Prostate gland (tissue), 2 donors: ENCODE data around the gene VAV3. TPM values are rescaled to one million over a fixed set of nuclear protein-coding genes. Genes with fewer than 3 reads are reported as not detected.

Experiments used
- DNase-seq: peaks from one replicate; pipeline ENCODE4 v3.0.0-alpha.2; 2019; ENCODE audit warnings: low spot score
- H3K27ac ChIP-seq, 2 donors: fragments of 200-600 bp; sonication (generic); 2 replicates each; pipeline ENCODE4 v1.5.1; 2017 to 2019
- H3K27me3 ChIP-seq: fragments of 200-600 bp; sonication (generic); replicated peaks from 2 replicates; pipeline ENCODE4 v1.5.1; 2019; ENCODE audit not compliant: insufficient read depth
- H3K36me3 ChIP-seq, 2 donors: fragments of 200-600 bp; sonication (generic); 1 replicate in 1 of 2; 2 replicates in 1 of 2; pipeline versions ENCODE4 v1.5.1 to v1.8.1; 2017 to 2019
- H3K4me1 ChIP-seq: fragments of 200-600 bp; sonication (generic); replicated peaks from 2 replicates; pipeline ENCODE4 v1.5.1; 2019
- H3K4me3 ChIP-seq, 2 donors: fragments of 200-600 bp; sonication (generic); 2 replicates each; pipeline ENCODE4 v1.5.1; 2017 to 2019
- H3K9me3 ChIP-seq: fragments of 200-600 bp; sonication (generic); 2 replicates; pipeline ENCODE4 v1.5.1; 2017
- CTCF ChIP-seq, 4 experiments: fragments of 200-600 bp in 2 of 4; fragments of 450-650 bp in 2 of 4; sonication (generic) in 2 of 4; IDR thresholded peaks; 1 replicate in 3 of 4; 2 replicates in 1 of 4; pipeline ENCODE4 v1.5.1; 2016 to 2019; ENCODE audit warnings: antibody characterized with exemption in 4 of 4, mild to moderate bottlenecking in 2 of 4, moderate library complexity in 2 of 4
- POLR2A ChIP-seq: fragments of 450-650 bp; IDR thresholded peaks from one replicate; pipeline ENCODE4 v1.6.1; 2016; ENCODE audit warnings: antibody characterized with exemption, mild to moderate bottlenecking
- POLR2AphosphoS5 ChIP-seq: sonication (generic); formaldehyde crosslinking; IDR thresholded peaks from one replicate; pipeline ENCODE4 v1.6.1; 2017; ENCODE audit warnings: antibody characterized with exemption
- WGBS: methylation state at CpG from one replicate; pipeline ENCODE4 v1.1.5; 2018; 5-methylcytosine and 5-hydroxymethylcytosine counted together
- intact Hi-C: fragments of 100-400 bp; cut with DNase I; formaldehyde crosslinking; loops from one replicate; pipeline ENCODE4 v1.14.2; 2022
- total RNA-seq, 2 donors: library from RNA; depleted of rRNA; stranded (reverse); fragments of >200 nt; gene quantifications; one replicate each; pipeline ENCODE4 v1.1.0, GENCODE V29; 2016

VAV3 gene
- total RNA-seq, 2 donors from 2014 or later = 14.5 TPM

DNA sequence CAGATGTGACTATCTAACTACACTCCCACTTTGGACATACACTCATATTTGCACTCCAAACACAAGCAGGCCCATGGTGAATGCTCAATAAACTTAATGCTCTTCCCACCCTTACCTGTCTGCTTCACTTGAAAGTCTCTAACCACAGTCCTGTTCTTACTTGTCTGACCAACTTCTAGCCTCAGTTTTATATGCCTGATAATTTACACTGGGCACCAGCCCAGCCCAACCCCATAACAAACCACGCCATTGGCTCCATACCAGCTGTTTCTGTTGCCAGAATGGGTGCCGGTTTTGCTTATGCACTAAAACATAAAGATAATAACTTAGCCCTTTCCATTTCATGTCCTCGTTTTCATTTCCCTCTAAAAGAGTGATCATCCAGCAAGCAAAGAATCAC, 428.7 kb downstream of the VAV3 start:
- H3K36me3 ChIP-seq = no peaks in the 10 kb centered on the region
- no peaks in the 10 kb centered on the region for H3K27me3 ChIP-seq
- H3K9me3 ChIP-seq = no peaks in the 10 kb centered on the region
- no peak overlapping the region for H3K4me3 ChIP-seq
- H3K4me1 ChIP-seq = peaks cover 3% of the 10 kb centered on the region
- intact Hi-C loops = loop anchor here (10.0 kb wide), 1 partner anchor 209 kb away; no protein-coding TSS in a partner anchor
- TF ChIP-seq CTCF (IDR thresholded peaks at IDR 0.05) = no peak
- peak; percentile 94 for TF ChIP-seq POLR2AphosphoS5
- DNase-seq = peak; percentile 90
- 22% methylated on average over 3 of the region's 3 CpGs for WGBS
- H3K27ac ChIP-seq = peak overlapping the region in 1 of 2 donors; percentile 35

- DNase-seq = no peak
- H3K27me3 ChIP-seq = no peaks in the 10 kb centered on the region
- H3K4me3 ChIP-seq = no peak overlapping the region
- H3K4me1 ChIP-seq = peaks cover 3% of the 10 kb centered on the region
- no peaks in the 10 kb centered on the region for H3K36me3 ChIP-seq
- no peaks in the 10 kb centered on the region for H3K9me3 ChIP-seq
- H3K27ac ChIP-seq = no peak overlapping the region
- WGBS = 60% methylated on average over 6 of the region's 6 CpGs
- intact Hi-C loops = loop anchor here (10.0 kb wide), 1 partner anchor 210 kb away; no protein-coding TSS in a partner anchor
- no peak for TF ChIP-seq POLR2AphosphoS5
- no peak for TF ChIP-seq POLR2A
- no peak for TF ChIP-seq CTCF (IDR thresholded peaks at IDR 0.05)
These were observed 429.9 kb downstream of the VAV3 start for GRCh38 chr1:107535091-107535490.

DNA sequence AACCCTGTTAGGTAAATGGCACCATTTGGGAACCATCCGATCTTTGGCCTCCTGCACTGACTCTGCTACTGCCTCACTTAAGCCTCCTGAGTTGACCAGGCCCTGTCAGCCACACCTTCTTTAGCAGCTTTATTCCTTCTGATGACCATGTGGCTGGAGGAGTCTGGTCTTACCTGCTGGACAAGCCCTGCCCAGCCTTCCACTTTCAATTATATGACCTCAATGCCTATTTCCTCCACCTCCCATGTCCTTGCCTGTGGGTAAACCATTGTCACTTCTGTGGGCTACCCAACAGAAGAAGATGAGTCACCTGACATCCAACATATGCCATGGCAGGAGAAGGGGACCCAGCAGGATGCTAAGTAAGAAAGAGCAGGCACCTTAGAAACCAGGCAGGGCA, 430.3 kb downstream of the VAV3 start:
- intact Hi-C loops = loop anchor here (10.0 kb wide), 1 partner anchor 210 kb away; no protein-coding TSS in a partner anchor
- TF ChIP-seq CTCF (IDR thresholded peaks at IDR 0.05) (no peak), POLR2AphosphoS5 (no peak), POLR2A (no peak)
- H3K36me3 ChIP-seq = no peaks in the 10 kb centered on the region
- no peaks in the 10 kb centered on the region for H3K9me3 ChIP-seq
- H3K4me1 ChIP-seq = peaks cover 3% of the 10 kb centered on the region
- no peak overlapping the region for H3K27ac ChIP-seq
- DNase-seq = no peak
- WGBS = 100% methylated on average over 1 of the region's 1 CpG
- no peak overlapping the region for H3K4me3 ChIP-seq
- H3K27me3 ChIP-seq = no peaks in the 10 kb centered on the region

DNA sequence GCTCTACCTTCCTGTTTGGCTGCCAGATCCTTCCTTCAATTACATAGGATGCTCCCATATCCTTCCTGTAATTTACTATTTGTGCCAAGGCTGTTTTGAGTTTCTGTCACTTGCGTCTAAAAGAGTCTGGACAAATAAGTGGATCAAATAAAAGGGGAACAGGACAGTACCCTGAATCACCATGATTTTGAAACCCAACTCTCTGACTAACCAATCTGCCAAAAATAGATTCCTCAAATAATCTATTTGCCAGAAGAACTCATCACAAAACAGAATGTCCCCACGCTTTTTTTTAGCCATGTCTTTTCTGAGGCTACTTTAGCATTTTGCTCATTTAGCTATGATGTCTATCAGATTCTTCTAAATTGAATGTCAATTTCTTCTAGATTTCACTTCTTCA, 431.5 kb downstream of the VAV3 start:
- Histone ChIP-seq H3K27ac (no peak overlapping the region), H3K4me3 (no peak overlapping the region), H3K27me3 (no peaks in the 10 kb centered on the region), H3K9me3 (no peaks in the 10 kb centered on the region), H3K4me1 (peaks cover 3% of the 10 kb centered on the region), H3K36me3 (no peaks in the 10 kb centered on the region)
- TF ChIP-seq CTCF (IDR thresholded peaks at IDR 0.05) (no peak), POLR2AphosphoS5 (no peak), POLR2A (no peak)
- DNase-seq = no peak
- intact Hi-C loops = loop anchor here (10.0 kb wide), 1 partner anchor 211 kb away; no protein-coding TSS in a partner anchor
- 69% methylated on average over 2 of the region's 2 CpGs for WGBS

- intact Hi-C loops = loop anchor here (10.0 kb wide), 1 partner anchor 212 kb away; no protein-coding TSS in a partner anchor
- no peak overlapping the region for H3K4me3 ChIP-seq
- no peaks in the 10 kb centered on the region for H3K36me3 ChIP-seq
- no peaks in the 10 kb centered on the region for H3K27me3 ChIP-seq
- 51% methylated on average over 5 of the region's 5 CpGs for WGBS
- TF ChIP-seq POLR2AphosphoS5 = no peak
- no peak for TF ChIP-seq POLR2A
- TF ChIP-seq CTCF (IDR thresholded peaks at IDR 0.05) = no peak
- no peaks in the 10 kb centered on the region for H3K9me3 ChIP-seq
- DNase-seq = no peak
- H3K4me1 ChIP-seq = peaks cover 3% of the 10 kb centered on the region
- no peak overlapping the region for H3K27ac ChIP-seq
These were observed 432.7 kb downstream of the VAV3 start for GRCh38 chr1:107532318-107532717.
